HG03558 (cell line): Measurements from ENCODE around the gene IDH3B.

ENCODE experiments used
- ATAC-seq: cut with Tn5 transposase; IDR thresholded peaks from one replicate; pipeline ENCODE4 v1.9.1; 2021; ENCODE audit warnings: moderate number of reproducible peaks; ENCODE audit not compliant: unreplicated experiment; ENCODE audit errors: extremely low read depth

Gene IDH3B

GRCh38 chr20:2658414-2659354, 5.3 kb downstream of the IDH3B start:
- ATAC-seq: no peak

- ATAC-seq: no peak
These were observed 6.3 kb downstream of the IDH3B start for GRCh38 chr20:2657674-2658073.

GRCh38 chr20:2657241-2657640, 6.8 kb downstream of the IDH3B start:
- ATAC-seq: no peak

- no peak for ATAC-seq
These were observed 7.4 kb downstream of the IDH3B start for GRCh38 chr20:2656471-2657117.

- no peak for ATAC-seq
These were observed 8.5 kb downstream of the IDH3B start for GRCh38 chr20:2655331-2656116.

GRCh38 chr20:2654831-2655230, 9.2 kb downstream of the IDH3B start:
- ATAC-seq: no peak

GRCh38 chr20:2654384-2654822, 9.6 kb downstream of the IDH3B start:
- no peak for ATAC-seq

- no peak for ATAC-seq
These were observed 10.2 kb downstream of the IDH3B start for GRCh38 chr20:2653556-2654383.

GRCh38 chr20:2652724-2653555, 11.1 kb downstream of the IDH3B start:
- peak; percentile 8 for ATAC-seq

GRCh38 chr20:2651772-2652723, 12.0 kb downstream of the IDH3B start, which contains the start of gene NOP56:
Gene NOP56 (plus strand): TSS chr20:2652632. CDS start chr20:2652661, 29 bp downstream.
- peak; percentile 46 for ATAC-seq

GRCh38 chr20:2643708-2644107, 20.3 kb downstream of the IDH3B start:
- no peak for ATAC-seq

GRCh38 chr20:2640899-2641298, 23.1 kb downstream of the IDH3B start:
- no peak for ATAC-seq

GRCh38 chr20:2640260-2640659, 23.8 kb downstream of the IDH3B start:
- ATAC-seq: no peak

GRCh38 chr20:2637246-2637645, 26.8 kb downstream of the IDH3B start:
- no peak for ATAC-seq

- no peak for ATAC-seq
These were observed 30.6 kb downstream of the IDH3B start for GRCh38 chr20:2633381-2633780.

GRCh38 chr20:2631228-2631627, 32.8 kb downstream of the IDH3B start:
- ATAC-seq: no peak

GRCh38 chr20:2626853-2627541, 37.0 kb downstream of the IDH3B start:
- ATAC-seq: no peak
